ENCODE results near the gene TEX14.

TEX14 gene

GRCh38 chr17:58669853-58670252, 22.0 kb downstream of the TEX14 start:
- no peaks in the 10 kb centered on the region for H3K27me3 ChIP-seq (replicated peaks)
- H3K36me3 ChIP-seq (replicated peaks) = no peaks in the 10 kb centered on the region
- in situ Hi-C loops (cut with HindIII; ENCODE audit: low pct_ligation_motif_present, low sequenced_read_pairs) = no loop called here
- no peak overlapping the region for H3K27ac ChIP-seq
- no peak for TF ChIP-seq CTCF (IDR thresholded peaks at IDR 0.05; ENCODE audit: low read depth, low read length, missing control alignments)
- no peak overlapping the region for H3K4me3 ChIP-seq (ENCODE audit: low read depth, low read length)
- no peak for DNase-seq

GRCh38 chr17:58668598-58668935, 23.3 kb downstream of the TEX14 start:
- Histone ChIP-seq H3K36me3 (replicated peaks) (no peaks in the 10 kb centered on the region), H3K4me3 (ENCODE audit: low read depth, low read length) (no peak overlapping the region), H3K27me3 (replicated peaks) (no peaks in the 10 kb centered on the region), H3K27ac (no peak overlapping the region)
- no peak for TF ChIP-seq CTCF (IDR thresholded peaks at IDR 0.05; ENCODE audit: low read depth, low read length, missing control alignments)
- in situ Hi-C loops (cut with HindIII; ENCODE audit: low pct_ligation_motif_present, low sequenced_read_pairs) = no loop called here
- DNase-seq = no peak

- DNase-seq = peak; percentile 45
- Histone ChIP-seq H3K27ac (no peak overlapping the region), H3K36me3 (replicated peaks) (no peaks in the 10 kb centered on the region), H3K4me3 (ENCODE audit: low read depth, low read length) (no peak overlapping the region), H3K27me3 (replicated peaks) (no peaks in the 10 kb centered on the region)
- no peak for TF ChIP-seq CTCF (IDR thresholded peaks at IDR 0.05; ENCODE audit: low read depth, low read length, missing control alignments)
- in situ Hi-C loops (cut with HindIII; ENCODE audit: low pct_ligation_motif_present, low sequenced_read_pairs) = no loop called here
These were observed 23.8 kb downstream of the TEX14 start for GRCh38 chr17:58667934-58668597.

GRCh38 chr17:58666858-58667267, 25.0 kb downstream of the TEX14 start:
- H3K27me3 ChIP-seq (replicated peaks) = no peaks in the 10 kb centered on the region
- H3K36me3 ChIP-seq (replicated peaks) = no peaks in the 10 kb centered on the region
- DNase-seq = no peak
- H3K4me3 ChIP-seq (ENCODE audit: low read depth, low read length) = no peak overlapping the region
- no peak overlapping the region for H3K27ac ChIP-seq
- no peak for TF ChIP-seq CTCF (IDR thresholded peaks at IDR 0.05; ENCODE audit: low read depth, low read length, missing control alignments)
- in situ Hi-C loops (cut with HindIII; ENCODE audit: low pct_ligation_motif_present, low sequenced_read_pairs) = no loop called here

- no peak overlapping the region for H3K4me3 ChIP-seq (ENCODE audit: low read depth, low read length)
- H3K27ac ChIP-seq = no peak overlapping the region
- TF ChIP-seq CTCF (IDR thresholded peaks at IDR 0.05; ENCODE audit: low read depth, low read length, missing control alignments) = no peak
- no peaks in the 10 kb centered on the region for H3K27me3 ChIP-seq (replicated peaks)
- no peak for DNase-seq
- in situ Hi-C loops (cut with HindIII; ENCODE audit: low pct_ligation_motif_present, low sequenced_read_pairs) = no loop called here
- H3K36me3 ChIP-seq (replicated peaks) = no peaks in the 10 kb centered on the region
These were observed 25.6 kb downstream of the TEX14 start for GRCh38 chr17:58665946-58666857.

Measured in brain microvascular endothelial cell (primary cell).